ENCODE measurements around the gene CC2D1A. TPM values are rescaled to one million over a fixed set of nuclear protein-coding genes. Genes with fewer than 3 reads are reported as not detected.
A peak's percentile ranks its signal among the peaks of the same experiment; 100 is the strongest.

Gene CC2D1A
- total RNA-seq, 1 donor from 2014 or later: 24.9 TPM

- DNase-seq (ENCODE audit: low spot score) (no peak), ATAC-seq (peak; percentile 12)
Observed at GRCh38 chr19:13932911-13933393, 27.0 kb downstream of the CC2D1A start.

GRCh38 chr19:13934785-13935109 lies 28.7 kb downstream of the CC2D1A start:
- ATAC-seq: no peak
- no peak for DNase-seq (ENCODE audit: low spot score)

- ATAC-seq: no peak
Observed at GRCh38 chr19:13935765-13936510, 29.9 kb downstream of the CC2D1A start.

GRCh38 chr19:13937479-13938300 lies 31.7 kb downstream of the CC2D1A start:
- no peak for DNase-seq (ENCODE audit: low spot score)
- ATAC-seq: no peak

More at GRCh38 chr19:13935765-13936510, 29.9 kb downstream of the CC2D1A start:
- no peak for DNase-seq (ENCODE audit: low spot score)

- ATAC-seq (no peak), DNase-seq (ENCODE audit: low spot score) (no peak)
Observed at GRCh38 chr19:13938301-13939064, 32.5 kb downstream of the CC2D1A start, which contains the start of gene PODNL1. TSS of gene PODNL1 (minus strand) at chr19:13938417. CDS start at chr19:13938181, 236 bp downstream.

GRCh38 chr19:13942023-13942684 lies 36.2 kb downstream of the CC2D1A start:
- DNase-seq (ENCODE audit: low spot score) (no peak), ATAC-seq (no peak)

GRCh38 chr19:13946414-13946813 lies 40.4 kb downstream of the CC2D1A start:
- no peak for ATAC-seq
- no peak for DNase-seq (ENCODE audit: low spot score)

GRCh38 chr19:13951043-13951442 lies 45.0 kb downstream of the CC2D1A start:
- DNase-seq (ENCODE audit: low spot score) (no peak), ATAC-seq (no peak)

GRCh38 chr19:13951799-13952153 lies 45.8 kb downstream of the CC2D1A start:
- DNase-seq (ENCODE audit: low spot score) (no peak), ATAC-seq (no peak)

GRCh38 chr19:13952154-13952930 lies 46.3 kb downstream of the CC2D1A start, which contains the start of gene DCAF15:
TSS of gene DCAF15 (plus strand) at chr19:13952509. CDS start at chr19:13952513, 4 bp downstream.
- ATAC-seq (peak; percentile 98), DNase-seq (ENCODE audit: low spot score) (peak; percentile 100)

GRCh38 chr19:13952931-13953531 lies 47.0 kb downstream of the CC2D1A start:
- ATAC-seq: peak; percentile 16
- DNase-seq (ENCODE audit: low spot score): no peak

- ATAC-seq (no peak), DNase-seq (ENCODE audit: low spot score) (no peak)
Observed at GRCh38 chr19:13954185-13954584, 48.2 kb downstream of the CC2D1A start.

- no peak for DNase-seq (ENCODE audit: low spot score)
- ATAC-seq: no peak
Observed at GRCh38 chr19:13955662-13956364, 49.8 kb downstream of the CC2D1A start.

GRCh38 chr19:13956365-13956744 lies 50.4 kb downstream of the CC2D1A start:
- ATAC-seq: no peak
- no peak for DNase-seq (ENCODE audit: low spot score)

GRCh38 chr19:13957051-13957450 lies 51.0 kb downstream of the CC2D1A start:
- DNase-seq (ENCODE audit: low spot score): no peak
- no peak for ATAC-seq

- ATAC-seq: no peak
- no peak for DNase-seq (ENCODE audit: low spot score)
Observed at GRCh38 chr19:13958043-13958442, 52.0 kb downstream of the CC2D1A start.

GRCh38 chr19:13959141-13959961 lies 53.4 kb downstream of the CC2D1A start:
- DNase-seq (ENCODE audit: low spot score) (no peak), ATAC-seq (no peak)

All from left lobe of liver (tissue), 2 donors.